Measurements from ENCODE around the gene ZNF682. TPM values are rescaled to one million over a fixed set of nuclear protein-coding genes. Genes with fewer than 3 reads are reported as not detected.
"Not testable (repeated sequence)": the region's sequence is repeated elsewhere in the genome, so short reads cannot be mapped to it uniquely, and the experiment has no call there.

The ZNF682 gene
- total RNA-seq, 1 donor from 2014 or later = 4.5 TPM

GRCh38 chr19:20077791-20078463, 38.6 kb upstream of the ZNF682 start, which contains the start of gene ZNF90:
TSS of gene ZNF90 (plus strand) at chr19:20078000. CDS start at chr19:20078133, 133 bp downstream.
- Mint-ChIP-seq H3K36me3 (ENCODE audit: low read depth) (peaks cover 1% of the 10 kb centered on the region), H3K4me1 (ENCODE audit: low read depth) (peaks cover 19% of the 10 kb centered on the region), H3K27me3 (ENCODE audit: low read depth) (no peaks in the 10 kb centered on the region), H3K9me3 (ENCODE audit: low read depth) (peaks cover 7% of the 10 kb centered on the region), H3K27ac (ENCODE audit: unreplicated experiment) (peak within 1 kb of the TSS; percentile 90), H3K4me3 (ENCODE audit: unreplicated experiment) (peak within 1 kb of the TSS; percentile 89)
- peak; percentile 57 for TF ChIP-seq CTCF (IDR thresholded peaks at IDR 0.05)
- DNase-seq (ENCODE audit: low spot score) = peak; percentile 95

- Mint-ChIP-seq H3K36me3 (ENCODE audit: low read depth) (no peaks in the 10 kb centered on the region), H3K27ac (ENCODE audit: unreplicated experiment) (no peak overlapping the region), H3K4me3 (ENCODE audit: unreplicated experiment) (no peak overlapping the region), H3K4me1 (ENCODE audit: low read depth) (peaks cover 4% of the 10 kb centered on the region), H3K9me3 (ENCODE audit: low read depth) (peaks cover 11% of the 10 kb centered on the region), H3K27me3 (ENCODE audit: low read depth) (no peaks in the 10 kb centered on the region)
- TF ChIP-seq CTCF (IDR thresholded peaks at IDR 0.05) = no peak
- no peak for DNase-seq (ENCODE audit: low spot score)
Observed at GRCh38 chr19:20072936-20073335, 33.6 kb upstream of the ZNF682 start.

- Mint-ChIP-seq H3K27ac (ENCODE audit: unreplicated experiment) (no peak overlapping the region), H3K27me3 (ENCODE audit: low read depth) (no peaks in the 10 kb centered on the region), H3K36me3 (ENCODE audit: low read depth) (no peaks in the 10 kb centered on the region), H3K4me1 (ENCODE audit: low read depth) (no peaks in the 10 kb centered on the region), H3K9me3 (ENCODE audit: low read depth) (peaks cover 8% of the 10 kb centered on the region), H3K4me3 (ENCODE audit: unreplicated experiment) (no peak overlapping the region)
- no peak for TF ChIP-seq CTCF (IDR thresholded peaks at IDR 0.05)
- DNase-seq (ENCODE audit: low spot score) = no peak
Observed at GRCh38 chr19:20070691-20071090, 31.4 kb upstream of the ZNF682 start.

GRCh38 chr19:20068559-20068958, 29.3 kb upstream of the ZNF682 start:
- H3K4me3 Mint-ChIP-seq (ENCODE audit: unreplicated experiment); H3K36me3 Mint-ChIP-seq (ENCODE audit: low read depth); H3K4me1 Mint-ChIP-seq (ENCODE audit: low read depth); H3K9me3 Mint-ChIP-seq (ENCODE audit: low read depth); DNase-seq (ENCODE audit: low spot score); H3K27me3 Mint-ChIP-seq (ENCODE audit: low read depth); H3K27ac Mint-ChIP-seq (ENCODE audit: unreplicated experiment): not testable (repeated sequence)

GRCh38 chr19:20067943-20068342, 28.6 kb upstream of the ZNF682 start:
- H3K9me3 Mint-ChIP-seq (ENCODE audit: low read depth) = peaks cover 5% of the 10 kb centered on the region
- no peaks in the 10 kb centered on the region for H3K27me3 Mint-ChIP-seq (ENCODE audit: low read depth)
- DNase-seq (ENCODE audit: low spot score) = no peak
- H3K36me3 Mint-ChIP-seq (ENCODE audit: low read depth) = no peaks in the 10 kb centered on the region
- H3K4me1 Mint-ChIP-seq (ENCODE audit: low read depth) = no peaks in the 10 kb centered on the region
- TF ChIP-seq CTCF (IDR thresholded peaks at IDR 0.05) = no peak
- no peak overlapping the region for H3K4me3 Mint-ChIP-seq (ENCODE audit: unreplicated experiment)
- H3K27ac Mint-ChIP-seq (ENCODE audit: unreplicated experiment) = no peak overlapping the region

GRCh38 chr19:20066861-20067260, 27.6 kb upstream of the ZNF682 start:
- no peak overlapping the region for H3K4me3 Mint-ChIP-seq (ENCODE audit: unreplicated experiment)
- H3K27ac Mint-ChIP-seq (ENCODE audit: unreplicated experiment) = no peak overlapping the region
- TF ChIP-seq CTCF (IDR thresholded peaks at IDR 0.05) = no peak
- DNase-seq (ENCODE audit: low spot score) = no peak
- no peaks in the 10 kb centered on the region for H3K4me1 Mint-ChIP-seq (ENCODE audit: low read depth)
- H3K9me3 Mint-ChIP-seq (ENCODE audit: low read depth) = peaks cover 5% of the 10 kb centered on the region
- no peaks in the 10 kb centered on the region for H3K27me3 Mint-ChIP-seq (ENCODE audit: low read depth)
- H3K36me3 Mint-ChIP-seq (ENCODE audit: low read depth) = no peaks in the 10 kb centered on the region
